Thoracic aorta endothelial cell (primary cell): ENCODE results near the gene SPATA12. TPM values are rescaled to one million over a fixed set of nuclear protein-coding genes. Genes with fewer than 3 reads are reported as not detected.

Experiments
- total RNA-seq: library from RNA; depleted of rRNA; stranded (reverse); fragments of >200 nt; gene quantifications from 2 replicates; pipeline ENCODE4 v1.2.3, GENCODE V29; 2012

SPATA12 gene
- 0.07 and 0.13 TPM in 2 replicates for total RNA-seq

GRCh38 chr3:57060089-57060821, at the start of gene SPATA12:
TSS of gene SPATA12 (plus strand) at chr3:57060664. CDS start at chr3:57073695, 13,031 bp downstream.

Other genes with a start within 250 kb of the SPATA12 start
- 2.3 and 2.5 TPM in 2 replicates for gene IL17RD, start 104.7 kb downstream of the SPATA12 start, total RNA-seq
- gene HESX1, start 139.3 kb downstream of the SPATA12 start, total RNA-seq, result 0.40 and 0.43 TPM in 2 replicates
- gene APPL1, start 167.1 kb downstream of the SPATA12 start, total RNA-seq, result 54.5 and 70.9 TPM in 2 replicates
- not detected in 2 replicates for gene ASB14, start 232.0 kb downstream of the SPATA12 start, total RNA-seq